Liver (tissue), 9 donors: ENCODE results near the gene C3. TPM values are rescaled to one million over a fixed set of nuclear protein-coding genes. Genes with fewer than 3 reads are reported as not detected.

Experiments
- DNase-seq: peaks from one replicate; pipeline ENCODE4 v3.0.0-alpha.2; 2017; ENCODE audit warnings: low spot score
- H3K27ac ChIP-seq, 2 donors: one replicate each; pipeline ENCODE4 v1.7.0; 2013; ENCODE audit warnings: inconsistent platforms in 2 of 2, low read length in 2 of 2, control low read depth in 1 of 2, low read depth in 1 of 2, mild to moderate bottlenecking in 1 of 2
- H3K27me3 ChIP-seq, 4 donors: one replicate each; pipeline versions ENCODE4 v1.6.1 to v1.7.0; 2013; ENCODE audit warnings: low read length in 3 of 4, inconsistent platforms in 1 of 4, mild to moderate bottlenecking in 1 of 4, moderate library complexity in 1 of 4; ENCODE audit not compliant: control insufficient read depth in 4 of 4, insufficient read depth in 4 of 4
- H3K36me3 ChIP-seq, 4 donors: one replicate each; pipeline versions ENCODE4 v1.6.1 to v1.7.0; 2013; ENCODE audit warnings: low read length in 3 of 4, mild to moderate bottlenecking in 3 of 4, low read depth in 1 of 4, moderate library complexity in 1 of 4; ENCODE audit not compliant: control insufficient read depth in 4 of 4, insufficient read depth in 3 of 4
- H3K4me1 ChIP-seq, 4 donors: one replicate each; pipeline versions ENCODE4 v1.6.1 to v1.7.0; 2013; ENCODE audit warnings: low read length in 3 of 4, mild to moderate bottlenecking in 3 of 4, moderate library complexity in 1 of 4; ENCODE audit not compliant: control insufficient read depth in 4 of 4, insufficient read depth in 4 of 4
- H3K4me3 ChIP-seq, 3 donors: one replicate each; pipeline versions ENCODE4 v1.6.1 to v1.7.0; 2013; ENCODE audit warnings: low read length in 3 of 3, control low read depth in 1 of 3, low read depth in 1 of 3, mild to moderate bottlenecking in 1 of 3
- H3K9ac ChIP-seq, 2 donors: one replicate each; pipeline ENCODE4 v1.7.0; 2013; ENCODE audit warnings: low read length in 2 of 2, mild to moderate bottlenecking in 2 of 2, moderate library complexity in 2 of 2, control low read depth in 1 of 2, low read depth in 1 of 2
- H3K9me3 ChIP-seq, 4 donors: one replicate each; pipeline versions ENCODE4 v1.6.1 to v1.7.0; 2013; ENCODE audit warnings: low read length in 3 of 4; ENCODE audit not compliant: control insufficient read depth in 4 of 4
- EGR1 ChIP-seq, 2 donors: IDR thresholded peaks; 2 replicates each; pipeline ENCODE4 v1.6.1; 2016 to 2018; ENCODE audit warnings: antibody characterized with exemption in 2 of 2, low read depth in 2 of 2
- HNF4G ChIP-seq: IDR thresholded peaks from 2 replicates; pipeline ENCODE4 v1.6.1; 2016; ENCODE audit warnings: antibody characterized with exemption
- JUND ChIP-seq, 2 donors: IDR thresholded peaks; 2 replicates each; pipeline ENCODE4 v1.6.1; 2016; ENCODE audit warnings: antibody characterized with exemption in 2 of 2
- NR2F2 ChIP-seq: IDR thresholded peaks from 2 replicates; pipeline ENCODE4 v1.6.1; 2016; ENCODE audit warnings: antibody characterized with exemption
- RXRA ChIP-seq, 2 donors: IDR thresholded peaks; 2 replicates each; pipeline ENCODE4 v1.6.1; 2017 to 2018; ENCODE audit warnings: antibody characterized with exemption in 2 of 2, mild to moderate bottlenecking in 1 of 2
- SP1 ChIP-seq: IDR thresholded peaks from 2 replicates; pipeline ENCODE4 v1.6.1; 2018; ENCODE audit warnings: antibody characterized with exemption, mild to moderate bottlenecking
- YY1 ChIP-seq: IDR thresholded peaks from 2 replicates; pipeline ENCODE4 v1.6.1; 2016; ENCODE audit warnings: antibody characterized with exemption, mild to moderate bottlenecking
- WGBS: extraction: QIAGEN DNeasy Blood & Tissue Kit; methylation state at CpG from one replicate; pipeline ENCODE4 v1.1.7; 2013; 5-methylcytosine and 5-hydroxymethylcytosine counted together
- polyA plus RNA-seq, 2 donors: library from polyadenylated mRNA; stranded (reverse) in 1 of 2; unstranded in 1 of 2; fragments of 200-250 nt in 1 of 2; fragments of >200 nt in 1 of 2; fragmentation: Nextera tagmentation in 1 of 2; extraction: Ambion mirVana in 1 of 2; gene quantifications; one replicate each; pipeline versions ENCODE4 v1.2.1 to v1.2.3, GENCODE V29; 2013 to 2015
- total RNA-seq, 2 donors: library from RNA; depleted of rRNA; stranded (reverse); fragments of >200 nt; gene quantifications; one replicate each; pipeline ENCODE4 v1.2.3, GENCODE V29; 2014
- TF ChIP-seq, protein P1 (sequence below): IDR thresholded peaks from 2 replicates; pipeline ENCODE4 v1.6.1; 2016; ENCODE audit warnings: antibody characterized with exemption, mild to moderate bottlenecking
- TF ChIP-seq, protein P2 (sequence below): fragments of 150-350 bp; IDR thresholded peaks from 2 replicates; pipeline ENCODE4 v1.5.1; 2017; ENCODE audit warnings: improper control_type of control experiment, low read depth, low read length; ENCODE audit not compliant: missing input control
- TF ChIP-seq, protein P3 (sequence below): IDR thresholded peaks from 2 replicates; pipeline ENCODE4 v1.6.1; 2016; ENCODE audit warnings: antibody characterized with exemption
- donor health status: healthy.
- donor health status: healthy.
- donor health status: healthy.
- donor health status: healthy.
- donor health status: healthy.

C3 gene
- total and polyA plus RNA-seq, 4 donors = 4,543 to 9,349 (median 8,015) TPM

DNA sequence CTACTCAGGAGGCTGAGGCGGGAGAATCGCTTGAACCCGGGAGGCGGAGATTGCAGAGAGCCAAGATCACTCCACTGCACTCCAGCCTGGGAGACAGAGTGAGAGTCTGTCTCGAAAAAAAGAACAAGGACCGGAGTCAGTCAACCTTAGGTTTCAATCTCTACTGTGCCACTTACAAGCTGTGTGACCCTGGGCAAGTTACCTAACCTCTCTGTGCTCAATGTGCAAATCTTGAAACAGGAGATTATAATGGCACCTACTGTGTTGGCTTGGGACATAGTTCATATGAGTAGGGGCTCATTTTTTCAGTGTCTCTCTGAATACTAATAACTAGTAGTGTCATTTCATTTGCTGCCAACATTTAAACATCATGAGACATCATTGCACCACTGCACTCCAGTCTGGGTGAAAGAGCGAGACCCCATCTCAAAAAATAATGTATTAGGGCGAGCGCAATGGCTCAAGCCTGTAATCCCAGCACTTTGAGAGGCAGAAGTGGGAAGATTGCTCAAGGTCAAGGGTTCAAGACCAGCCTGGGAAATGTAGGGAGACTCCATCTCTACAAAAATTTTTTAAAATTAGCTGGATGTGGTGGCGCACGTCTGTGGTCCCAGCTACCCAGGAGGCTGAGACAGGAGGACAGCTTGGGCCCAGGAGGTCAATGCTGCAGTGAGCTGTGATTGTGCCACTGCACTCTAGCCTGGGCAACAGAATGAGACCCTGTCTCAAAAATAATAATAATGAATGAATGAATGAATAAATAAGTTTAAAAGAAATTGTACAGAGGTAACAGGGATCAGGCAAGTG is 5.5 kb downstream of the C3 start:
- no peak for DNase-seq
- 54% methylated on average over 11 of the region's 11 CpGs for WGBS
- no peak for TF ChIP-seq JUND (IDR thresholded peaks at IDR 0.05)
- peak; percentile 39 for TF ChIP-seq YY1
- TF ChIP-seq RXRA (IDR thresholded peaks at IDR 0.05) = peak in 1 of 2 donors; percentile 2
- H3K27ac ChIP-seq = peak overlapping the region in 1 of 2 donors; percentile 10
- H3K4me1 ChIP-seq = peaks cover 0 to 47% (median 28%) of the 10 kb centered on the region in 4 donors
- no peak overlapping the region for H3K4me3 ChIP-seq
- peaks cover 21 to 59% (median 53%) of the 10 kb centered on the region in 4 donors for H3K36me3 ChIP-seq
- H3K9ac ChIP-seq = no peak overlapping the region
- H3K9me3 ChIP-seq = no peaks in the 10 kb centered on the region
- H3K27me3 ChIP-seq = no peaks in the 10 kb centered on the region

DNA sequence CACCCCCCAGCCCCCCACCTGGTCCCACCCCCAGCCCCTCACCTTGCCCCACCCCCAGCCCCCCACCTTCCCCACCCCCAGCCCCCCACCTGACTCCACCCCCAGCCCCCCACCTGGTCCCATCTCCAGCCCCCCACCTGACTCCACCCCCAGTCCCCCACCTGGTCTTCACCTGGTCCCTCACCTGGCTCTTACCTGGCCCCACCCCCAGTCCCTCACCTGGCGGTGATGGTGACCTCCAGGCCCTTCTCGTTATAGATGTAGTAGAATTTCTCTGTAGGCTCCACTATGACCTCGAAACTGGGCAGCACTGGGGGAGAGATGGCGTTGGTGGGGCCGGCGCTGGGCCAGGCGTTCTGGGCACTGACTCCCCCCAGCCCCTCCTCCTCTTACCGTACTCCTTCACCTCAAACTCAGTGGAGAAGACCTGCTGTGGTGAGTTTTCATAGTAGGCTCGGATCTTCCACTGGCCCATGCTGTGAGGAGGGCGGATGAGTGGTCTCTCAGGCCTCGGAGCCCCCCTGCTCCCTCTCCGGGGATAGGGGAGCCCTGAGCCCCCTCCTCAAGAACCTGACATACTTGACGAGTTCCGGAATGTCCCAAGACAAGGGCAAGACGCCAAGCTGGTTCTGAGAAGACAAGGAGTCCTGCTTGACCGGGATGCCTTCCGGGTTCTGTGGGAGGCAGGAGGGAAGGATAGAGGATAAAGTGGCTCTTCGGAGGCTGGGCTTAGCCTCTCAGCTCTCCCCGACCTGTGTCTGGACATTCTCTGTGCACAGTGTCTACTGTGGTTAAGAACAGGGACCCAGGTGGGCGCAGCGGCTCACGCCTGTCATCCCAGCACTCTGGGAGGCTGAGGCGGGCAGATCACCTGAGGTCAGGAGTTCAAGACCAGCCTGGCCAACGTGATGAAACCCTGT is 6.4 kb downstream of the C3 start:
- Histone ChIP-seq H3K9me3 (no peaks in the 10 kb centered on the region), H3K4me1 (peaks cover 0 to 49% (median 28%) of the 10 kb centered on the region in 4 donors), H3K9ac (no peak overlapping the region), H3K27ac (peak overlapping the region in 1 of 2 donors; percentile 25), H3K27me3 (no peaks in the 10 kb centered on the region), H3K36me3 (peaks cover 21 to 63% (median 55%) of the 10 kb centered on the region in 4 donors), H3K4me3 (no peak overlapping the region)
- WGBS = 29% methylated on average over 24 of the region's 24 CpGs
- DNase-seq = no peak
- TF ChIP-seq SP1 (no peak), JUND (IDR thresholded peaks at IDR 0.05) (no peak), NR2F2 (no peak), EGR1 (IDR thresholded peaks at IDR 0.05; ENCODE audit: low read depth in 2 of 2) (peak in 1 of 2 donors; percentile 16), HNF4G (no peak)
- TF ChIP-seq, protein P1, sequence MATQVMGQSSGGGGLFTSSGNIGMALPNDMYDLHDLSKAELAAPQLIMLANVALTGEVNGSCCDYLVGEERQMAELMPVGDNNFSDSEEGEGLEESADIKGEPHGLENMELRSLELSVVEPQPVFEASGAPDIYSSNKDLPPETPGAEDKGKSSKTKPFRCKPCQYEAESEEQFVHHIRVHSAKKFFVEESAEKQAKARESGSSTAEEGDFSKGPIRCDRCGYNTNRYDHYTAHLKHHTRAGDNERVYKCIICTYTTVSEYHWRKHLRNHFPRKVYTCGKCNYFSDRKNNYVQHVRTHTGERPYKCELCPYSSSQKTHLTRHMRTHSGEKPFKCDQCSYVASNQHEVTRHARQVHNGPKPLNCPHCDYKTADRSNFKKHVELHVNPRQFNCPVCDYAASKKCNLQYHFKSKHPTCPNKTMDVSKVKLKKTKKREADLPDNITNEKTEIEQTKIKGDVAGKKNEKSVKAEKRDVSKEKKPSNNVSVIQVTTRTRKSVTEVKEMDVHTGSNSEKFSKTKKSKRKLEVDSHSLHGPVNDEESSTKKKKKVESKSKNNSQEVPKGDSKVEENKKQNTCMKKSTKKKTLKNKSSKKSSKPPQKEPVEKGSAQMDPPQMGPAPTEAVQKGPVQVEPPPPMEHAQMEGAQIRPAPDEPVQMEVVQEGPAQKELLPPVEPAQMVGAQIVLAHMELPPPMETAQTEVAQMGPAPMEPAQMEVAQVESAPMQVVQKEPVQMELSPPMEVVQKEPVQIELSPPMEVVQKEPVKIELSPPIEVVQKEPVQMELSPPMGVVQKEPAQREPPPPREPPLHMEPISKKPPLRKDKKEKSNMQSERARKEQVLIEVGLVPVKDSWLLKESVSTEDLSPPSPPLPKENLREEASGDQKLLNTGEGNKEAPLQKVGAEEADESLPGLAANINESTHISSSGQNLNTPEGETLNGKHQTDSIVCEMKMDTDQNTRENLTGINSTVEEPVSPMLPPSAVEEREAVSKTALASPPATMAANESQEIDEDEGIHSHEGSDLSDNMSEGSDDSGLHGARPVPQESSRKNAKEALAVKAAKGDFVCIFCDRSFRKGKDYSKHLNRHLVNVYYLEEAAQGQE = peak; percentile 9
- TF ChIP-seq, protein P2, sequence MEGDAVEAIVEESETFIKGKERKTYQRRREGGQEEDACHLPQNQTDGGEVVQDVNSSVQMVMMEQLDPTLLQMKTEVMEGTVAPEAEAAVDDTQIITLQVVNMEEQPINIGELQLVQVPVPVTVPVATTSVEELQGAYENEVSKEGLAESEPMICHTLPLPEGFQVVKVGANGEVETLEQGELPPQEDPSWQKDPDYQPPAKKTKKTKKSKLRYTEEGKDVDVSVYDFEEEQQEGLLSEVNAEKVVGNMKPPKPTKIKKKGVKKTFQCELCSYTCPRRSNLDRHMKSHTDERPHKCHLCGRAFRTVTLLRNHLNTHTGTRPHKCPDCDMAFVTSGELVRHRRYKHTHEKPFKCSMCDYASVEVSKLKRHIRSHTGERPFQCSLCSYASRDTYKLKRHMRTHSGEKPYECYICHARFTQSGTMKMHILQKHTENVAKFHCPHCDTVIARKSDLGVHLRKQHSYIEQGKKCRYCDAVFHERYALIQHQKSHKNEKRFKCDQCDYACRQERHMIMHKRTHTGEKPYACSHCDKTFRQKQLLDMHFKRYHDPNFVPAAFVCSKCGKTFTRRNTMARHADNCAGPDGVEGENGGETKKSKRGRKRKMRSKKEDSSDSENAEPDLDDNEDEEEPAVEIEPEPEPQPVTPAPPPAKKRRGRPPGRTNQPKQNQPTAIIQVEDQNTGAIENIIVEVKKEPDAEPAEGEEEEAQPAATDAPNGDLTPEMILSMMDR = no peak
- TF ChIP-seq, protein P3, sequence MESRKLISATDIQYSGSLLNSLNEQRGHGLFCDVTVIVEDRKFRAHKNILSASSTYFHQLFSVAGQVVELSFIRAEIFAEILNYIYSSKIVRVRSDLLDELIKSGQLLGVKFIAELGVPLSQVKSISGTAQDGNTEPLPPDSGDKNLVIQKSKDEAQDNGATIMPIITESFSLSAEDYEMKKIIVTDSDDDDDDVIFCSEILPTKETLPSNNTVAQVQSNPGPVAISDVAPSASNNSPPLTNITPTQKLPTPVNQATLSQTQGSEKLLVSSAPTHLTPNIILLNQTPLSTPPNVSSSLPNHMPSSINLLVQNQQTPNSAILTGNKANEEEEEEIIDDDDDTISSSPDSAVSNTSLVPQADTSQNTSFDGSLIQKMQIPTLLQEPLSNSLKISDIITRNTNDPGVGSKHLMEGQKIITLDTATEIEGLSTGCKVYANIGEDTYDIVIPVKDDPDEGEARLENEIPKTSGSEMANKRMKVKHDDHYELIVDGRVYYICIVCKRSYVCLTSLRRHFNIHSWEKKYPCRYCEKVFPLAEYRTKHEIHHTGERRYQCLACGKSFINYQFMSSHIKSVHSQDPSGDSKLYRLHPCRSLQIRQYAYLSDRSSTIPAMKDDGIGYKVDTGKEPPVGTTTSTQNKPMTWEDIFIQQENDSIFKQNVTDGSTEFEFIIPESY = no peak
